ENCODE results near the gene LAMB2.

- TF ChIP-seq POLR2A (IDR thresholded peaks at IDR 0.05), result no peak
- TF ChIP-seq CTCF (IDR thresholded peaks at IDR 0.05), result no peak
These were observed 10.8 kb downstream of the LAMB2 start for GRCh38 chr3:49122022-49122421.
